Hepatic stellate cell (primary cell): ENCODE results near the gene RIOK1.

ENCODE experiments used
- DNase-seq: peaks from one replicate; pipeline ENCODE4 v3.0.0; 2011; ENCODE audit warnings: low spot score

The RIOK1 gene

GRCh38 chr6:7409740-7410139 lies 20.1 kb downstream of the RIOK1 start:
- no peak for DNase-seq

- no peak for DNase-seq
Observed at GRCh38 chr6:7410851-7411250, 21.2 kb downstream of the RIOK1 start.

GRCh38 chr6:7411328-7411727 lies 21.7 kb downstream of the RIOK1 start:
- no peak for DNase-seq

GRCh38 chr6:7413151-7413823 lies 23.7 kb downstream of the RIOK1 start:
- DNase-seq: no peak

- DNase-seq: peak; percentile 35
Observed at GRCh38 chr6:7414811-7415210, 25.2 kb downstream of the RIOK1 start.

- DNase-seq: no peak
Observed at GRCh38 chr6:7417684-7418083, 28.1 kb downstream of the RIOK1 start.

- no peak for DNase-seq
Observed at GRCh38 chr6:7418238-7418905, 28.8 kb downstream of the RIOK1 start.

- no peak for DNase-seq
Observed at GRCh38 chr6:7419065-7419464, 29.5 kb downstream of the RIOK1 start.

GRCh38 chr6:7421066-7421465 lies 31.5 kb downstream of the RIOK1 start:
- DNase-seq: no peak

GRCh38 chr6:7424058-7424457 lies 34.5 kb downstream of the RIOK1 start:
- DNase-seq: no peak

- peak; percentile 65 for DNase-seq
Observed at GRCh38 chr6:7424967-7425807, 35.6 kb downstream of the RIOK1 start.

- no peak for DNase-seq
Observed at GRCh38 chr6:7425808-7426190, 36.2 kb downstream of the RIOK1 start.

GRCh38 chr6:7426447-7427169 lies 37.0 kb downstream of the RIOK1 start:
- DNase-seq: no peak

GRCh38 chr6:7431313-7431673 lies 41.7 kb downstream of the RIOK1 start:
- no peak for DNase-seq

- DNase-seq: peak; percentile 27
Observed at GRCh38 chr6:7431674-7432390, 42.2 kb downstream of the RIOK1 start.

GRCh38 chr6:7432391-7433120 lies 42.9 kb downstream of the RIOK1 start:
- no peak for DNase-seq

- no peak for DNase-seq
Observed at GRCh38 chr6:7433121-7433617, 43.6 kb downstream of the RIOK1 start.

GRCh38 chr6:7434672-7435071 lies 45.1 kb downstream of the RIOK1 start:
- DNase-seq: no peak

GRCh38 chr6:7438011-7438410 lies 48.4 kb downstream of the RIOK1 start:
- no peak for DNase-seq

- no peak for DNase-seq
Observed at GRCh38 chr6:7439228-7439627, 49.6 kb downstream of the RIOK1 start.

GRCh38 chr6:7440476-7440875 lies 50.9 kb downstream of the RIOK1 start:
- DNase-seq: peak; percentile 70
